Thyroid gland (tissue), 4 donors: ENCODE results near the gene MYRFL.

ENCODE experiments used
- POLR2A ChIP-seq, 2 donors: fragments of 450-650 bp; IDR thresholded peaks; one replicate each; pipeline ENCODE4 v1.6.1; 2017; ENCODE audit warnings: antibody characterized with exemption in 2 of 2, mild to moderate bottlenecking in 2 of 2, moderate library complexity in 1 of 2
- TF ChIP-seq, protein P1 (sequence below), 6 experiments: fragments of 200-600 bp in 3 of 6; fragments of 450-650 bp in 3 of 6; sonication (generic) in 3 of 6; IDR thresholded peaks; one replicate each; pipeline ENCODE4 v1.5.1; 2016 to 2019; ENCODE audit warnings: antibody characterized with exemption in 6 of 6, mild to moderate bottlenecking in 2 of 6, inconsistent platforms in 1 of 6, moderate library complexity in 1 of 6

DNA sequence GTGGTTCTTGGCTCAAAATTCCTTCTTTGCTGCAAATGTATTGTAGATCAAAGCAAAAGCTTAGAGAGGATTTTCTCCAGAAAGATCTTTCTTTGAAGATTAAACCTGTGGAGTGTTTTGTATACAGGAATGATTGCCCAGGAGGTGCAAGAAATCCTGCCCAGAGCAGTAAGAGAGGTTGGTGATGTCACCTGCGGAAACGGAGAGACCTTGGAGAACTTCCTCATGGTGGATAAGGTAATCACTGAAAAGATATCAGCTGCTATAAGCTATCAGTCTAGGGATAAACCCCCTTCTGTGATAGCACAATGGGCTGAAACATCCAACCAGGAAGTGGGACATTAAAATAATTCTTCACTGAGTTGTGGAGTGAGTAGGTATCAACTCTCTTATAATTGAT, 85.7 kb downstream of the MYRFL start:
- no peak for TF ChIP-seq POLR2A (IDR thresholded peaks at IDR 0.05)
- TF ChIP-seq, protein P1, sequence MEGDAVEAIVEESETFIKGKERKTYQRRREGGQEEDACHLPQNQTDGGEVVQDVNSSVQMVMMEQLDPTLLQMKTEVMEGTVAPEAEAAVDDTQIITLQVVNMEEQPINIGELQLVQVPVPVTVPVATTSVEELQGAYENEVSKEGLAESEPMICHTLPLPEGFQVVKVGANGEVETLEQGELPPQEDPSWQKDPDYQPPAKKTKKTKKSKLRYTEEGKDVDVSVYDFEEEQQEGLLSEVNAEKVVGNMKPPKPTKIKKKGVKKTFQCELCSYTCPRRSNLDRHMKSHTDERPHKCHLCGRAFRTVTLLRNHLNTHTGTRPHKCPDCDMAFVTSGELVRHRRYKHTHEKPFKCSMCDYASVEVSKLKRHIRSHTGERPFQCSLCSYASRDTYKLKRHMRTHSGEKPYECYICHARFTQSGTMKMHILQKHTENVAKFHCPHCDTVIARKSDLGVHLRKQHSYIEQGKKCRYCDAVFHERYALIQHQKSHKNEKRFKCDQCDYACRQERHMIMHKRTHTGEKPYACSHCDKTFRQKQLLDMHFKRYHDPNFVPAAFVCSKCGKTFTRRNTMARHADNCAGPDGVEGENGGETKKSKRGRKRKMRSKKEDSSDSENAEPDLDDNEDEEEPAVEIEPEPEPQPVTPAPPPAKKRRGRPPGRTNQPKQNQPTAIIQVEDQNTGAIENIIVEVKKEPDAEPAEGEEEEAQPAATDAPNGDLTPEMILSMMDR (IDR thresholded peaks at IDR 0.05) = no peak
